ENCODE data around the gene VMP1. TPM values are rescaled to one million over a fixed set of nuclear protein-coding genes. Genes with fewer than 3 reads are reported as not detected.

The VMP1 gene
- total and polyA plus RNA-seq, 2 experiments from 2014 or later = 134 to 216 TPM

GRCh38 chr17:59702304-59702703 is 5.2 kb upstream of the VMP1 start:
- DNase-seq = no peak
- H3K27ac ChIP-seq = no peak overlapping the region
- no peaks in the 10 kb centered on the region for H4K20me1 ChIP-seq (ENCODE audit: insufficient read depth)

GRCh38 chr17:59707971-59708430 is 547 bp downstream of the VMP1 start:
- H3K4me2 ChIP-seq (ENCODE audit: unreplicated experiment) = peak overlapping the region; percentile 98
- H3K4me1 ChIP-seq (ENCODE audit: insufficient read depth) = peaks cover 24% of the 10 kb centered on the region
- no peaks in the 10 kb centered on the region for H3K27me3 ChIP-seq (replicated peaks; ENCODE audit: insufficient read depth)
- peaks cover 24% of the 10 kb centered on the region for H3F3A ChIP-seq (ENCODE audit: insufficient read depth)
- H2AFZ ChIP-seq = peak overlapping the region; percentile 78
- peak overlapping the region; percentile 93 for H3K9ac ChIP-seq
- no peaks in the 10 kb centered on the region for H3K9me2 ChIP-seq (ENCODE audit: insufficient read depth)
- peaks cover 94% of the 10 kb centered on the region for H3K79me2 ChIP-seq (ENCODE audit: insufficient read depth)
- no peak for TF ChIP-seq EZH2phosphoT487 (IDR thresholded peaks at IDR 0.05; ENCODE audit: insufficient read depth, low read depth)
- TF ChIP-seq EZH2 (IDR thresholded peaks at IDR 0.05; ENCODE audit: insufficient read depth, poor library complexity, severe bottlenecking) = no peak
- peak overlapping the region; percentile 88 for H3K27ac ChIP-seq
- in situ Hi-C loops (cut with MboI) = no loop called here
- no peak for DNase-seq
- H3K9me3 ChIP-seq (ENCODE audit: low read depth) = no peaks in the 10 kb centered on the region
- no peaks in the 10 kb centered on the region for H4K20me1 ChIP-seq (ENCODE audit: insufficient read depth)
- H3K36me3 ChIP-seq (ENCODE audit: low read depth) = no peaks in the 10 kb centered on the region; the same call in 1 of the 2 replicates
- peak overlapping the region; percentile 88 for H3K4me3 ChIP-seq
- WGBS, 2 experiments (ENCODE audit: low coverage in 1 of 2, low lambda C conversion rate in 2 of 2, missing lambda C conversion rate in 2 of 2) = 0 to 2% methylated on average over 15 of the region's 15 CpGs

More at GRCh38 chr17:59702304-59702703, 5.2 kb upstream of the VMP1 start:
- peaks cover 98% of the 10 kb centered on the region for H3K79me2 ChIP-seq (ENCODE audit: insufficient read depth)
- TF ChIP-seq EZH2 (IDR thresholded peaks at IDR 0.05; ENCODE audit: insufficient read depth, poor library complexity, severe bottlenecking) (no peak), EZH2phosphoT487 (IDR thresholded peaks at IDR 0.05; ENCODE audit: insufficient read depth, low read depth) (no peak)
- no peaks in the 10 kb centered on the region for H3K9me3 ChIP-seq (ENCODE audit: low read depth)
- 91 to 93% methylated on average over 7 of the region's 7 CpGs for WGBS, 2 experiments (ENCODE audit: low coverage in 1 of 2, low lambda C conversion rate in 2 of 2, missing lambda C conversion rate in 2 of 2)
- H3K9me2 ChIP-seq (ENCODE audit: insufficient read depth) = no peaks in the 10 kb centered on the region
- H3K4me1 ChIP-seq (ENCODE audit: insufficient read depth) = peaks cover 9% of the 10 kb centered on the region
- no peak overlapping the region for H3K9ac ChIP-seq
- in situ Hi-C loops (cut with MboI) = no loop called here
- H3K4me3 ChIP-seq = no peak overlapping the region
- H3K4me2 ChIP-seq (ENCODE audit: unreplicated experiment) = no peak overlapping the region
- H3K27me3 ChIP-seq (replicated peaks; ENCODE audit: insufficient read depth) = no peaks in the 10 kb centered on the region
- H2AFZ ChIP-seq = no peak overlapping the region
- H3K36me3 ChIP-seq (ENCODE audit: low read depth) = peaks cover 32% of the 10 kb centered on the region
- peaks cover 62% of the 10 kb centered on the region for H3F3A ChIP-seq (ENCODE audit: insufficient read depth)

- H3K79me2 ChIP-seq (ENCODE audit: insufficient read depth) = peaks cover 94% of the 10 kb centered on the region
- no peaks in the 10 kb centered on the region for H4K20me1 ChIP-seq (ENCODE audit: insufficient read depth)
- H3K9me2 ChIP-seq (ENCODE audit: insufficient read depth) = no peaks in the 10 kb centered on the region
- in situ Hi-C loops (cut with MboI) = no loop called here
- H3K27ac ChIP-seq = no peak overlapping the region
- H3K4me2 ChIP-seq (ENCODE audit: unreplicated experiment) = no peak overlapping the region
- no peaks in the 10 kb centered on the region; the same call in 1 of the 2 replicates for H3K36me3 ChIP-seq (ENCODE audit: low read depth)
- TF ChIP-seq EZH2phosphoT487 (IDR thresholded peaks at IDR 0.05; ENCODE audit: insufficient read depth, low read depth) (no peak), EZH2 (IDR thresholded peaks at IDR 0.05; ENCODE audit: insufficient read depth, poor library complexity, severe bottlenecking) (no peak)
- H3K9me3 ChIP-seq (ENCODE audit: low read depth) = no peaks in the 10 kb centered on the region
- H3K4me1 ChIP-seq (ENCODE audit: insufficient read depth) = peaks cover 15% of the 10 kb centered on the region
- no peak overlapping the region for H2AFZ ChIP-seq
- H3F3A ChIP-seq (ENCODE audit: insufficient read depth) = peaks cover 24% of the 10 kb centered on the region
- no peak for DNase-seq
- H3K27me3 ChIP-seq (replicated peaks; ENCODE audit: insufficient read depth) = no peaks in the 10 kb centered on the region
- H3K9ac ChIP-seq = no peak overlapping the region
- no peak overlapping the region for H3K4me3 ChIP-seq
Measured at GRCh38 chr17:59711936-59712335, 4.5 kb downstream of the VMP1 start.

- no peaks in the 10 kb centered on the region for H3K9me3 ChIP-seq (ENCODE audit: low read depth)
- H3K27ac ChIP-seq = no peak overlapping the region
- in situ Hi-C loops (cut with MboI) = no loop called here
- no peak overlapping the region for H3K4me2 ChIP-seq (ENCODE audit: unreplicated experiment)
- peaks cover 19% of the 10 kb centered on the region for H3F3A ChIP-seq (ENCODE audit: insufficient read depth)
- H3K4me3 ChIP-seq = no peak overlapping the region
- no peak for TF ChIP-seq EZH2 (IDR thresholded peaks at IDR 0.05; ENCODE audit: insufficient read depth, poor library complexity, severe bottlenecking)
- TF ChIP-seq EZH2phosphoT487 (IDR thresholded peaks at IDR 0.05; ENCODE audit: insufficient read depth, low read depth) = no peak
- no peaks in the 10 kb centered on the region; the same call in 1 of the 2 replicates for H3K36me3 ChIP-seq (ENCODE audit: low read depth)
- H3K79me2 ChIP-seq (ENCODE audit: insufficient read depth) = peaks cover 100% of the 10 kb centered on the region
- no peak overlapping the region for H2AFZ ChIP-seq
- H3K4me1 ChIP-seq (ENCODE audit: insufficient read depth) = peaks cover 15% of the 10 kb centered on the region
- H3K27me3 ChIP-seq (replicated peaks; ENCODE audit: insufficient read depth) = no peaks in the 10 kb centered on the region
- no peak overlapping the region for H3K9ac ChIP-seq
- 97 to 100% methylated on average over 1 to 2 of the region's 2 CpGs for WGBS, 2 experiments (ENCODE audit: low coverage in 1 of 2, low lambda C conversion rate in 2 of 2, missing lambda C conversion rate in 2 of 2)
- no peaks in the 10 kb centered on the region for H4K20me1 ChIP-seq (ENCODE audit: insufficient read depth)
- no peak for DNase-seq
- H3K9me2 ChIP-seq (ENCODE audit: insufficient read depth) = no peaks in the 10 kb centered on the region
Measured at GRCh38 chr17:59712862-59713261, 5.4 kb downstream of the VMP1 start.

GRCh38 chr17:59714255-59714654 is 6.8 kb downstream of the VMP1 start:
- H3K79me2 ChIP-seq (ENCODE audit: insufficient read depth) = peaks cover 100% of the 10 kb centered on the region
- in situ Hi-C loops (cut with MboI) = no loop called here
- H2AFZ ChIP-seq = no peak overlapping the region
- no peak overlapping the region for H3K27ac ChIP-seq
- 97 to 100% methylated on average over 2 of the region's 2 CpGs for WGBS, 2 experiments (ENCODE audit: low coverage in 1 of 2, low lambda C conversion rate in 2 of 2, missing lambda C conversion rate in 2 of 2)
- H3K9me3 ChIP-seq (ENCODE audit: low read depth) = no peaks in the 10 kb centered on the region
- no peak for DNase-seq
- H3K4me1 ChIP-seq (ENCODE audit: insufficient read depth) = peaks cover 5% of the 10 kb centered on the region
- H3K4me2 ChIP-seq (ENCODE audit: unreplicated experiment) = no peak overlapping the region
- no peak overlapping the region for H3K4me3 ChIP-seq
- TF ChIP-seq EZH2 (IDR thresholded peaks at IDR 0.05; ENCODE audit: insufficient read depth, poor library complexity, severe bottlenecking) (no peak), EZH2phosphoT487 (IDR thresholded peaks at IDR 0.05; ENCODE audit: insufficient read depth, low read depth) (no peak)
- H3K36me3 ChIP-seq (ENCODE audit: low read depth) = no peaks in the 10 kb centered on the region
- peaks cover 6% of the 10 kb centered on the region; the same call in 1 of the 2 replicates for H3F3A ChIP-seq (ENCODE audit: insufficient read depth)
- no peak overlapping the region for H3K9ac ChIP-seq
- H4K20me1 ChIP-seq (ENCODE audit: insufficient read depth) = no peaks in the 10 kb centered on the region
- no peaks in the 10 kb centered on the region for H3K27me3 ChIP-seq (replicated peaks; ENCODE audit: insufficient read depth)
- no peaks in the 10 kb centered on the region for H3K9me2 ChIP-seq (ENCODE audit: insufficient read depth)
